Colon (tissue), 2 donors: ENCODE measurements around the gene FUBP3.

ENCODE experiments used
- FAIRE-seq: peaks from 2 replicates; lab custom pipeline; 2012; peaks lifted over from hg19 to GRCh38; lab: Jason Lieb, UNC
- donor health status: control.
- donor health status: control.

Gene FUBP3

GRCh38 chr9:130662099-130662969 is 83.0 kb downstream of the FUBP3 start:
- no peak for FAIRE-seq

GRCh38 chr9:130662970-130663257 is 83.5 kb downstream of the FUBP3 start:
- FAIRE-seq: no peak

GRCh38 chr9:130663258-130663976 is 84.0 kb downstream of the FUBP3 start:
- FAIRE-seq: no peak

GRCh38 chr9:130663977-130664250 is 84.5 kb downstream of the FUBP3 start:
- FAIRE-seq: no peak

GRCh38 chr9:130664251-130665028 is 85.1 kb downstream of the FUBP3 start, which contains the start of gene PRDM12:
PRDM12 (plus strand) TSS chr9:130664594; CDS start chr9:130664654, 60 bp downstream.
- FAIRE-seq: no peak

- FAIRE-seq: no peak
Observed at GRCh38 chr9:130665029-130665430, 85.7 kb downstream of the FUBP3 start.

GRCh38 chr9:130665431-130666392 is 86.3 kb downstream of the FUBP3 start:
- FAIRE-seq: no peak

GRCh38 chr9:130666393-130667119 is 87.2 kb downstream of the FUBP3 start:
- FAIRE-seq: no peak

- FAIRE-seq: no peak
Observed at GRCh38 chr9:130667120-130667435, 87.7 kb downstream of the FUBP3 start.

GRCh38 chr9:130668196-130668595 is 88.8 kb downstream of the FUBP3 start:
- FAIRE-seq: no peak

GRCh38 chr9:130668659-130669058 is 89.3 kb downstream of the FUBP3 start:
- no peak for FAIRE-seq

- FAIRE-seq: no peak
Observed at GRCh38 chr9:130669965-130670364, 90.6 kb downstream of the FUBP3 start.

GRCh38 chr9:130670644-130671043 is 91.3 kb downstream of the FUBP3 start:
- FAIRE-seq: no peak

- no peak for FAIRE-seq
Observed at GRCh38 chr9:130672466-130672865, 93.1 kb downstream of the FUBP3 start.

GRCh38 chr9:130672933-130673615 is 93.7 kb downstream of the FUBP3 start:
- FAIRE-seq: no peak

- no peak for FAIRE-seq
Observed at GRCh38 chr9:130675396-130675795, 96.0 kb downstream of the FUBP3 start.

GRCh38 chr9:130677252-130677651 is 97.9 kb downstream of the FUBP3 start:
- FAIRE-seq: no peak

- no peak for FAIRE-seq
Observed at GRCh38 chr9:130680836-130681768, 101.7 kb downstream of the FUBP3 start.

GRCh38 chr9:130681769-130682420 is 102.5 kb downstream of the FUBP3 start:
- FAIRE-seq: no peak
